HG03565 (cell line): ENCODE measurements around the gene MAP2K6.

Experiments
- ATAC-seq: cut with Tn5 transposase; IDR thresholded peaks from one replicate; pipeline ENCODE4 v1.9.1; 2021; ENCODE audit warnings: mild to moderate bottlenecking, moderate library complexity; ENCODE audit not compliant: unreplicated experiment

Gene MAP2K6

DNA sequence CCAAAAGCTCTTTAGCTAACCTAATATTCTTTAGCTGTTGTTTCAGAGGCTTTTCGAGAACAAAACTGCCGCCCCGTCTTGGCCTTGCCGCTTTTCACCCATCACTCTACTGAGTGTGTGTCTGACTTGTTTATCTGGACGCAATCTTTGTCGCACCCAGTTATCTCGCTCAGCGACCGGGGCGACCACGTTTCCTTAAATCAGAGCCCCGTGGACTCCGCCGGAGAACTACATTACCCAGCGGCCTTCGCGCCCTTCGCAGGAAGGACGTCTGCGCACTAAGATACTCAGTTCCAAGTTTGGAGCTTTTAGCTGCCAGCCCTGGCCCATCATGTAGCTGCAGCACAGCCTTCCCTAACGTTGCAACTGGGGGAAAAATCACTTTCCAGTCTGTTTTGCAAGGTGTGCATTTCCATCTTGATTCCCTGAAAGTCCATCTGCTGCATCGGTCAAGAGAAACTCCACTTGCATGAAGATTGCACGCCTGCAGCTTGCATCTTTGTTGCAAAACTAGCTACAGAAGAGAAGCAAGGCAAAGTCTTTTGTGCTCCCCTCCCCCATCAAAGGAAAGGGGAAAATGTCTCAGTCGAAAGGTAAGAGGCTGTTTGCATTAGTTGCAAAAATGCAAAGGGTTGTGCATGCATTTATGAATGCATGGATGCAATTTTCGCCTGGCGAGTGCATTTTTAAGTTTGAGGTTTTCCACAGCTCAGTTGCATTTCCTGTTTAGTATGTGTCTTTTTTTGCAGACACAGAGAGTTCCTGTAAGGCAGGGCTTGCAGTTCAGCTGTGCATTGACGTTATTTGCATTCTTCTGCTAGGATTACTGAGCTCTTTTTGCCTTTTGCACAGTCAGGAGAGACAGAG is at the start of gene MAP2K6:
Gene MAP2K6 (plus strand): TSS at position 290 of the 867 bp plus-strand sequence. CDS start 288 bp downstream, at position 578.
- peak; percentile 94 for ATAC-seq

- peak; percentile 94 for ATAC-seq
Measured at GRCh38 chr17:69367298-69367697, 47.2 kb upstream of the MAP2K6 start.

- ATAC-seq, result no peak
Measured at GRCh38 chr17:69373069-69373468, 41.4 kb upstream of the MAP2K6 start.

DNA sequence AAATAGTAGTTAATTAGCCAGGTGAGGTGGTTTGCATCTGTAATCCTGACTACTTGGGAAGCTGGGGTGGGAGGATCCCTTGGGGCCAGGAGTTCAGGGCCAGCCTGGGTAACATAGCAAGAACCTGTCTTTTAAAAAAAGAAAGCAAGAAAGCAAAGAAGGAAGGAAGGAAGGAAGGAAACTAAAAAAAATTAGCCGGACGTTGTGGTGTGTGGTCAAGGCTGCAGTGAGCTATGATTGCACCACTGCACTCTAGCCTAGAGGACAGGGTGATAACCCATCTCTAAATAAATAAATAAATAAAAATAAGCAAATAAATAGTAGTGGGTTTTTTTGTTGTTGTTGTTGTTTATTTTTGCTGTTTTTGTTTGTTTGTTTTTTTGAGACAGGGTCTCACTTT is 39.3 kb upstream of the MAP2K6 start:
- no peak for ATAC-seq

DNA sequence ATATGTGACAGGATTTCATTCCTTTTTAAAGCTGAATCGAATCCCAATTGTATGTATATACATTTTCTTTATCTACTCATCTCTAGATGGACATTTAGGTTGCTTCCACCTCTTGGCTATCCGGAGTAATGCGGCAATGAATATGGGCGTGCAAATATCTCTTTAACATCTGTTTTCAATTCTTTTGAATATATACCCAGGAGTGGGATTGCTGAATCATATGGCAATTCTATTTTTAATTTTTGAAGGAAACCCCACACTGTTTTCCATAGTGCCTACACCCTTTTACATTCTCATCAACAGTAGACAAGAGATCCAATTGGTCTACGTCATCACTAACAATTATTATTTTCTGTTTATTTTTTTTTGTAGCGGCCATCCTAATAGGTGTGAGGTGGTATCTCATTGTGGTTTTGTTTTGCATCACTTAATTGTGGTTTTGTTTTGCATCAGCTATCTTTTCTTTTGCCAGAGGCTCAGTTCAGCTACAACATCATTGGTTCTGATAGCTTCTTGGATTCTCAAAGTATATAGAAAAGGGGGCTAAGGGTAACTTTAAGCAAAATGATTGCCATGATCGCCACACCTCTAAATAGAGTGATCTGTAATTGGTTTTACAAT is 25.6 kb upstream of the MAP2K6 start:
- ATAC-seq, result no peak

GRCh38 chr17:69390795-69391501 is 23.5 kb upstream of the MAP2K6 start:
- no peak for ATAC-seq

GRCh38 chr17:69401251-69401650 is 13.2 kb upstream of the MAP2K6 start:
- ATAC-seq, result no peak

DNA sequence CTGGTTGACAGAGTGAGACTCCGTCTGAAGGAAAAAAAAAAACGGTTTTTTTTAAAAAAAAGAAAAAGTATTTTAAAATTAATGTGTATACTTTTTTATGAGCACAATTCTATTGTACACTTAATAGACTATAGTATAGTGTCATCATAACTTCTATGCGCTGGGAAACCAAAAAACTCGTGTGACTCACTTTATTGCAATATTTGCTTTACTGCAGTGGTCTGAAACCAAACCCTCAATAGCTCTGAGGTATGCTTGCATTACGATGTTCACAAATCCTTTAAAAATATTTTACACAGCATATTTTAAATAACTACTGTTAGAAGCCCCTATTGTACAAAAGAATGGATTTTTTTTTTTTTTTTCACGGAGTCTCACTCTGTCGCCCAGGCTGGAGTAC is 12.4 kb upstream of the MAP2K6 start:
- no peak for ATAC-seq

GRCh38 chr17:69404399-69404798 is 10.1 kb upstream of the MAP2K6 start:
- ATAC-seq, result no peak

DNA sequence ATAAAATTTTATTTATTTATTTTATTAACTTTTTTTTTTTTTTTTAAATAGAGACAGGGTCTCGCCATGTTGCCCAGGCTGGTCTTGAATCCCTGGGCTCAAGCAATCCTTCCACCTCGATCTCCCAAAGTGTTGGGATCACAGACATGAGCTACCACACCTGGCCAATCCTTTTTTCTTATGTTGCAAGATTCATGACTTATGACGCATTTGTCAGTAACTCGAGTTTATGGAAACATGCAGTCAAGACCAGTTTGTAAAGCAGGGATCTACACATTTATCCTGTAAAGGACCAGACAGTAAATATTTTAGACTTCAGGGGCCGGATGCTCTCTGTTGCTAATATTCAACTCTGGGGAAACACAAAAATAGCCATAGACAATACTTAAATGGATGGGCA is 9.4 kb upstream of the MAP2K6 start:
- ATAC-seq, result no peak

GRCh38 chr17:69406941-69407340 is 7.6 kb upstream of the MAP2K6 start:
- no peak for ATAC-seq

GRCh38 chr17:69407759-69408158 is 6.7 kb upstream of the MAP2K6 start:
- ATAC-seq, result no peak

- ATAC-seq, result no peak
Measured at GRCh38 chr17:69410671-69411070, 3.8 kb upstream of the MAP2K6 start.

GRCh38 chr17:69411766-69412165 is 2.7 kb upstream of the MAP2K6 start:
- no peak for ATAC-seq

GRCh38 chr17:69412251-69412671 is 2.2 kb upstream of the MAP2K6 start:
- ATAC-seq, result no peak

DNA sequence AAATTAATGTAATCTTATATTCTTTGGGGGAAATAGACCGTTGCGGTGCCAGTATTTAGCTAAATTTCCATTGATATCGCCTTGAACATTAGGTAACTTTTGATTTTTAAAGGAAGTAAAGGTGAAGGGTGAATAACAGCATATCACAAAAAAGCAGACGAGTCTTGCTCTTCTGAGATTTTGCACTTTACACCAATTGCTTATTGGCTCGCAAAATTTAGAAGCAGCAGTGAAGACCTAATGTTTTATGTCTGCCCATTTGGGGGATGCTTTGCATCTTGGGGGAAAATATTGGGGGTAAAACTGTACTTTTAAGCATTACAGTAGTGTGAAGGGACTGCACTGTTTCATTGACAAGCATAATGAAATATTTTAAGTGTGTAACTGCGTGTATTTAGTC is 934 bp downstream of the MAP2K6 start:
- ATAC-seq, result no peak

GRCh38 chr17:69417545-69418483 is 3.3 kb downstream of the MAP2K6 start:
- ATAC-seq, result no peak

GRCh38 chr17:69418535-69418934 is 4.0 kb downstream of the MAP2K6 start:
- no peak for ATAC-seq

DNA sequence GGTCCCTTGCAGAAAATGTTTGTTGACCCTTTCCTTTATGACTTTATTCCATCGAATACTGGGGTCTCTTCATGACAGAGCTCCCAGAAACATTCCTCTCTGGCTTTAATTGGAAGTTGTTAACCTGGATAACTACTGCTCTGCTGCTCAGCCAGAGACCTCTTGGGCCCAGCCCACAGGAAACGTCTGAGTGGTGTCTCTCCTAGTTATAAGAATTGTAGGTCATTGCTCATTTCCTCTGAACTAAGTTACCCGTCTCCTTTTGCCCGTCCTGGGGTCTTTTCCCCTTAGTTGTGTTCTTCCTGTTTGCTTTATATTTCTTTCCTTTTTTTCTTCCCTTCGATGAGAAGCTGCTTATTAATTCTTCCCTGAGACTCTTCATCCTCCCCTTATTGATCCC is 9.0 kb downstream of the MAP2K6 start:
- no peak for ATAC-seq

- no peak for ATAC-seq
Measured at GRCh38 chr17:69424287-69425041, 10.0 kb downstream of the MAP2K6 start.
